OCI-M2 (cell line): Measurements from ENCODE around the gene PRKCB.

Experiments used
- DNase-seq: peaks from one replicate; lab custom pipeline; 2025; ENCODE audit not compliant: unreplicated experiment; lab: John Stamatoyannopoulos, UW

Gene PRKCB

GRCh38 chr16:23836078-23836403 lies 258 bp downstream of the PRKCB start:
- no peak for DNase-seq

GRCh38 chr16:23836404-23837311 lies 875 bp downstream of the PRKCB start:
- DNase-seq, result no peak

GRCh38 chr16:23837553-23838308 lies 1.9 kb downstream of the PRKCB start:
- DNase-seq, result no peak

GRCh38 chr16:23838485-23839142 lies 2.8 kb downstream of the PRKCB start:
- DNase-seq, result no peak

- DNase-seq, result no peak
These were observed 4.5 kb downstream of the PRKCB start for GRCh38 chr16:23840310-23840709.

- no peak for DNase-seq
These were observed 6.4 kb downstream of the PRKCB start for GRCh38 chr16:23842137-23842600.

- DNase-seq, result no peak
These were observed 7.4 kb downstream of the PRKCB start for GRCh38 chr16:23843143-23843542.

GRCh38 chr16:23847251-23847650 lies 11.5 kb downstream of the PRKCB start:
- DNase-seq, result no peak

GRCh38 chr16:23847948-23848347 lies 12.2 kb downstream of the PRKCB start:
- DNase-seq, result no peak

GRCh38 chr16:23848958-23849357 lies 13.2 kb downstream of the PRKCB start:
- no peak for DNase-seq

GRCh38 chr16:23852794-23853562 lies 17.2 kb downstream of the PRKCB start:
- DNase-seq, result no peak

GRCh38 chr16:23855010-23855409 lies 19.2 kb downstream of the PRKCB start:
- no peak for DNase-seq

- no peak for DNase-seq
These were observed 20.5 kb downstream of the PRKCB start for GRCh38 chr16:23856251-23856709.

GRCh38 chr16:23857256-23857880 lies 21.6 kb downstream of the PRKCB start:
- DNase-seq, result no peak

- DNase-seq, result no peak
These were observed 22.1 kb downstream of the PRKCB start for GRCh38 chr16:23857881-23858269.

GRCh38 chr16:23858542-23858941 lies 22.8 kb downstream of the PRKCB start:
- no peak for DNase-seq

GRCh38 chr16:23859713-23860269 lies 24.0 kb downstream of the PRKCB start:
- DNase-seq, result no peak

- no peak for DNase-seq
These were observed 26.1 kb downstream of the PRKCB start for GRCh38 chr16:23861874-23862273.

- DNase-seq, result no peak
These were observed 26.8 kb downstream of the PRKCB start for GRCh38 chr16:23862556-23862955.
